Keratinocyte (primary cell): Measurements from ENCODE around the gene PITPNC1. TPM values are rescaled to one million over a fixed set of nuclear protein-coding genes. Genes with fewer than 3 reads are reported as not detected.

ENCODE experiments used
- DNase-seq: peaks from one replicate; pipeline ENCODE4 v3.0.0-alpha.2; 2011; ENCODE audit warnings: low read depth, missing footprints, low spot score
- FAIRE-seq: peaks from 2 replicates; lab custom pipeline; 2011; peaks lifted over from hg19 to GRCh38; lab: Jason Lieb, UNC
- H2AFZ ChIP-seq: 2 replicates; pipeline ENCODE4 v1.6.0; 2012; ENCODE audit warnings: low read length, control low read depth, inconsistent platforms; ENCODE audit not compliant: control insufficient read depth
- H3K27ac ChIP-seq: 2 replicates; pipeline ENCODE4 v1.5.1; 2011; ENCODE audit warnings: low read length; ENCODE audit not compliant: control insufficient read depth, insufficient read depth
- H3K27me3 ChIP-seq: 3 replicates; pipeline ENCODE4 v1.6.0; 2011; ENCODE audit warnings: low read length; ENCODE audit not compliant: control insufficient read depth, insufficient read depth; ENCODE audit errors: extremely low read depth
- H3K36me3 ChIP-seq, 2 experiments: 2 replicates in 1 of 2; 3 replicates in 1 of 2; pipeline ENCODE4 v1.5.1; 2011; ENCODE audit warnings: low read length in 2 of 2, mild to moderate bottlenecking in 1 of 2; ENCODE audit not compliant: control insufficient read depth in 2 of 2, insufficient read depth in 2 of 2; ENCODE audit errors: extremely low read depth in 1 of 2
- H3K4me1 ChIP-seq: 3 replicates; pipeline ENCODE4 v1.5.1; 2011; ENCODE audit warnings: low read length; ENCODE audit not compliant: control insufficient read depth, insufficient read depth; ENCODE audit errors: extremely low read depth
- H3K4me2 ChIP-seq: 3 replicates; pipeline ENCODE4 v1.6.0; 2011; ENCODE audit warnings: low read depth, low read length; ENCODE audit not compliant: control insufficient read depth, insufficient read depth; ENCODE audit errors: extremely low read depth
- H3K4me3 ChIP-seq, 3 experiments: fragments of 200-600 bp in 1 of 3; sonication (generic) in 1 of 3; 2 replicates in 2 of 3; 3 replicates in 1 of 3; pipeline ENCODE4 v1.5.1; 2011 to 2016; ENCODE audit warnings: low read length in 3 of 3, mild to moderate bottlenecking in 3 of 3, control low read depth in 2 of 3, inconsistent platforms in 1 of 3, low read depth in 1 of 3, mixed read lengths in 1 of 3, mixed run types in 1 of 3, moderate library complexity in 1 of 3; ENCODE audit not compliant: control insufficient read depth in 2 of 3, insufficient read depth in 2 of 3; ENCODE audit errors: extremely low read depth in 1 of 3
- H3K79me2 ChIP-seq: 2 replicates; pipeline ENCODE4 v1.6.0; 2012; ENCODE audit warnings: low read length; ENCODE audit not compliant: control insufficient read depth, insufficient read depth
- H3K9ac ChIP-seq: 3 replicates; pipeline ENCODE4 v1.6.0; 2011; ENCODE audit warnings: low read length; ENCODE audit not compliant: control insufficient read depth, insufficient read depth; ENCODE audit errors: extremely low read depth
- H3K9me1 ChIP-seq: 3 replicates; pipeline ENCODE4 v1.6.0; 2011; ENCODE audit warnings: low read length; ENCODE audit not compliant: control insufficient read depth, insufficient read depth; ENCODE audit errors: extremely low read depth
- H3K9me3 ChIP-seq: 2 replicates; pipeline ENCODE4 v1.5.1; 2012; ENCODE audit warnings: low read depth, low read length; ENCODE audit not compliant: control insufficient read depth
- H4K20me1 ChIP-seq: 3 replicates; pipeline ENCODE4 v1.6.0; 2011; ENCODE audit warnings: low read length; ENCODE audit not compliant: control insufficient read depth, insufficient read depth; ENCODE audit errors: extremely low read depth
- CTCF ChIP-seq, 3 experiments: IDR thresholded peaks in 1 of 3; conservative IDR thresholded peaks in 1 of 3; optimal IDR thresholded peaks in 1 of 3; 2 replicates in 2 of 3; 3 replicates in 1 of 3; pipeline versions ENCODE3 to v1.5.1; 2011; ENCODE audit warnings: low read length in 3 of 3, mild to moderate bottlenecking in 3 of 3, moderate library complexity in 2 of 3, control low read depth in 1 of 3, inconsistent platforms in 1 of 3; ENCODE audit not compliant: insufficient read depth in 2 of 3; ENCODE audit errors: extremely low read depth in 1 of 3
- EZH2 ChIP-seq: IDR thresholded peaks from one replicate; pipeline ENCODE4 v1.6.1; 2012; ENCODE audit warnings: inconsistent platforms, mild to moderate bottlenecking, low read length, moderate library complexity
- dilution Hi-C: fragments of 300-500 bp; cut with MboI; formaldehyde crosslinking; loops from one replicate; pipeline ENCODE4 v1.7.0; 2020; ENCODE audit warnings: low sequenced_read_pairs; ENCODE audit not compliant: extremely low pct_ligation_motif_present
- polyA plus RNA-seq, 5 experiments: library from polyadenylated mRNA; depleted of rRNA in 3 of 5; stranded (reverse) in 3 of 5; stranded (forward) in 1 of 5; unstranded in 1 of 5; fragments of >200 nt; gene quantifications; 1 replicate in 1 of 5; 2 replicates in 3 of 5; 3 replicates in 1 of 5; pipeline versions ENCODE4 v1.2.1 to v1.2.3, GENCODE V29; 2011 to 2012; ENCODE audit warnings: missing spikeins in 2 of 5, low read depth in 1 of 5, low replicate concordance in 1 of 5

The PITPNC1 gene
- polyA plus RNA-seq, 1 donor (not counting 4 experiments of a cell fraction or from before 2014, with no cell fraction given): 24.8 TPM

- no peak overlapping the region for H3K27ac ChIP-seq
- dilution Hi-C loops: no loop called here
Observed at GRCh38 chr17:67562005-67562404, 184.9 kb downstream of the PITPNC1 start.

GRCh38 chr17:67563692-67564228 lies 186.7 kb downstream of the PITPNC1 start:
- H3K9me3 ChIP-seq: no peaks in the 10 kb centered on the region
- DNase-seq (no peak), FAIRE-seq (no peak)
- H2AFZ ChIP-seq: no peak overlapping the region
- H3K4me1 ChIP-seq: no peaks in the 10 kb centered on the region
- H3K9me1 ChIP-seq: no peaks in the 10 kb centered on the region
- H3K4me2 ChIP-seq: no peak overlapping the region
- no peak overlapping the region for H3K9ac ChIP-seq
- peaks cover 0 to 8% of the 10 kb centered on the region in 2 experiments for H3K36me3 ChIP-seq
- dilution Hi-C loops: no loop called here
- H4K20me1 ChIP-seq: no peaks in the 10 kb centered on the region
- no peak overlapping the region for H3K4me3 ChIP-seq
- no peak overlapping the region for H3K27ac ChIP-seq
- no peaks in the 10 kb centered on the region for H3K79me2 ChIP-seq
- no peak for TF ChIP-seq CTCF (optimal IDR thresholded peaks at IDR 0.05 in 1 of 3, IDR thresholded peaks at IDR 0.05 in 1 of 3, conservative IDR thresholded peaks at IDR 0.05 in 1 of 3; ENCODE audit: extremely low read depth in 1 of 3, insufficient read depth in 2 of 3, low read length in 3 of 3)
- TF ChIP-seq EZH2: no peak
- H3K27me3 ChIP-seq: no peaks in the 10 kb centered on the region

More at GRCh38 chr17:67562005-67562404, 184.9 kb downstream of the PITPNC1 start:
- TF ChIP-seq EZH2 (no peak), CTCF (optimal IDR thresholded peaks at IDR 0.05 in 1 of 3, IDR thresholded peaks at IDR 0.05 in 1 of 3, conservative IDR thresholded peaks at IDR 0.05 in 1 of 3; ENCODE audit: extremely low read depth in 1 of 3, insufficient read depth in 2 of 3, low read length in 3 of 3) (no peak)
- no peak overlapping the region for H3K4me2 ChIP-seq
- no peaks in the 10 kb centered on the region for H3K79me2 ChIP-seq
- FAIRE-seq (no peak), DNase-seq (no peak)
- H3K4me1 ChIP-seq: no peaks in the 10 kb centered on the region
- no peak overlapping the region for H2AFZ ChIP-seq
- H3K27me3 ChIP-seq: no peaks in the 10 kb centered on the region
- H3K9me3 ChIP-seq: no peaks in the 10 kb centered on the region
- H4K20me1 ChIP-seq: no peaks in the 10 kb centered on the region
- no peak overlapping the region for H3K4me3 ChIP-seq
- no peak overlapping the region for H3K9ac ChIP-seq
- no peaks in the 10 kb centered on the region for H3K9me1 ChIP-seq
- peaks cover 0 to 8% of the 10 kb centered on the region in 2 experiments for H3K36me3 ChIP-seq
